HG03135 (cell line): ENCODE results near the gene PAX2.

ENCODE experiments used
- ATAC-seq: cut with Tn5 transposase; IDR thresholded peaks from one replicate; pipeline ENCODE4 v1.9.1; 2021; ENCODE audit warnings: mild to moderate bottlenecking, moderate library complexity; ENCODE audit not compliant: unreplicated experiment

Gene PAX2

GRCh38 chr10:100835810-100836209, 90.4 kb downstream of the PAX2 start:
- no peak for ATAC-seq

DNA sequence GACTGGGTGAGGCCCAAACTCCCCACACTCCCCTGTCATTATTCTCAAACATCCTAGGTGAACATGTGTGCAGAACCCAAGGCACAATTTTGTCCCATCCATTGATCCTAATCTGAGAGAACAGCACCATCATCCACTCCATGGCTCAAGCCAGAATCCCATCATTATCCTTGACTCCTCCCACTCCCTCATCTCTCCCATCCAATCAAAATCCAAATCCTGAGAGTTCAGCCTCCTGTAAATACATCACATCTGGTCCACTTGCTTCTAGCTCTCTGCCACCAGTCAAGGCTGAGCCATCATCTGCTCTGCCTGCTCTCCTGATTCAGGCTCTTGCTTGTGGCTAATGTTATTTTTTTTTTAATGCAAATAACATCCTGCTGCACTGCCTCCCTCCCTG, 91.5 kb downstream of the PAX2 start:
- ATAC-seq = no peak

DNA sequence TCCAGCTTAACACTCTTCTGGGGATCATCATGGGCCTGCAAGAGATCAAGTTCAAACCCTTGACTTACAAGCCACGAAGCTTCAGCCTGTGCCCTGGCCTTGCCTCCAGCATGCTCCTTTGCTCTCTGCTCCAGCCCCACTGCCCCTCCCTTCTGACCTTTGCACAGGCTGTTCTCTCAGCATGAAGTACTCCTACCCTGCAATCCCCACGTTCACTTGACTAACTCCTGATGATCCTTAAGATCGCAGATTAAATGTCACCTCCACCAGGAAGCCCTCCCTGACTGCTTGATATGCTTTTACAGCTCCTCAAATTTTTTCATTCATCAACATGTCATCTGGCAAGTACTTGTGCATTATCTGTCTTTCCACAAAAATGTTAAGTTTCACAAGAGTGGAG, 91.9 kb downstream of the PAX2 start:
- ATAC-seq = no peak

DNA sequence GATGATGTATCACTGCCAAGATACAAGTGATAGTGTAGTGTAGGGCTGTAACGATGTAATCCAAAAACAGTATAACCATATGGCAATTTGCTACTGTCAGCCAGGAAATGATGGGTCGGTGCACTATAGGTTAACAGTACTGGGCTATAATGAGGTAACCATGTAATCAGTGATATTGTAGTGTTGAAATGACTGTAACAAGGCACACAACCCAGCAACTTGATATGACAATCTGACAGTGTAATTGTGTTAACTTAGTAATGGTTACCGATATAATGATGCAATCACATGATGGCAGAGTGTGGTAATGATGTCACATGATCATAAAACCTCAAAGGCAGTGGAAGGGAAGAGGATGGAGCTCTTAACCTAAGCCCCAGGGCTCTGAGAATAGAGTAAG, 93.6 kb downstream of the PAX2 start:
- ATAC-seq = no peak

GRCh38 chr10:100841528-100841927, 96.1 kb downstream of the PAX2 start:
- ATAC-seq = no peak

- no peak for ATAC-seq
These were observed 102.1 kb downstream of the PAX2 start for GRCh38 chr10:100847440-100847839.

GRCh38 chr10:100848770-100849169, 103.4 kb downstream of the PAX2 start:
- ATAC-seq = no peak

GRCh38 chr10:100858261-100858660, 112.9 kb downstream of the PAX2 start:
- no peak for ATAC-seq

DNA sequence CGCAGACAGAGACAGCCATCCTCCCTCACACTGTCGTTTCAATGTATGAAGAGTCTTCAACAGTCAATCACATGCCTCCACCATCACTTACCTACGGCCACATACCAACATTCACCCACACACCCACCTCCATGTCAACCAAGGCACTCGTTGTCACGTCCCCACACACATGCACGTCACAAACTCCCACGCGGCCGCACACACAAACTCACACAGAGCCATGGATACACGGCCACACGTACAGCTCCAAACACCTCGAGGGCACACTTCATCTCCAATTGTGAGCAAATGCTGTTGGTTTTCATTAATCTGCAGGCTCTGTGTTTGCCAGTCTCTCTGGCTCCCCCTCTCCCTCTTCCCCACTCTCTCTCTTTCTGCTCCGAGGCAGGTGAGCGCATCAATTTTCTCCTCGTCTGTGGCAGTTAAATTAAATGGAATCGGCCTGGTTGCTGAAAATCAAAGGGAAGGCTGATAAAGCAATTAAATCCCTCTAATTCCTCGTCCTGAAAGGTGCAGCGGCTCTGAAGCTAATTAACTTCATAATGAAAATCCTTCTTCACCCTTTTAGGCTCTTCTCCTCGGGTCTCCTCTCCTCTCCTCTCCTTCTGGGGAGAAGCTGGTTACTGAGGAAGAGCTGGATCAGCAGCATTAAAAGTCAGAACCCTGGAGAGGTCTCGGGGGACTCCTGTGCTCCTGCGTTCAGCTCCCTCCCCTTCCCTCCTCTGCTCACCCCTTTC, 113.5 kb downstream of the PAX2 start:
- ATAC-seq = no peak

- ATAC-seq = no peak
These were observed 114.0 kb downstream of the PAX2 start for GRCh38 chr10:100859484-100859763.

- ATAC-seq = no peak
These were observed 118.1 kb downstream of the PAX2 start for GRCh38 chr10:100863433-100863832.

- no peak for ATAC-seq
These were observed 118.9 kb downstream of the PAX2 start for GRCh38 chr10:100864036-100864885.

DNA sequence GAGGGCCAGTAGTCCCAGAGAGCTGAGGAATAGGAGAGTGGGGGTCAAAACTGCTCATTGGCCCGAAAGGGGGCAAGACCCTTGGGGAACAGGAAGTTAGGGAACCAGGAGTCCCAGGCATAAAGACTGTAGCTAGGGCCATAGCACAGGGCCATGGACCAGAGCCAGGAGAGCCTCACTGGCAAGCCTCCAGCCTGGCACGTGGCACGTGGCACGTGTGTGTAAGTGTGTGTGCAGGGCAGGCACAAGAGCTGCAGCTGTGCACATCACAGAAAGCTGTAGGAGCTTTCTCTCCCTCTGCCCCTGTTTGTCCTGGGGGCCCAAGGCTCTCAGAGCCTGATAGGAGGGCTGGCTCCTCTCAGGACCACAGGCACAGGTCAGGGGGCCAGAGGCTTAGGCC, 119.6 kb downstream of the PAX2 start:
- ATAC-seq = no peak

DNA sequence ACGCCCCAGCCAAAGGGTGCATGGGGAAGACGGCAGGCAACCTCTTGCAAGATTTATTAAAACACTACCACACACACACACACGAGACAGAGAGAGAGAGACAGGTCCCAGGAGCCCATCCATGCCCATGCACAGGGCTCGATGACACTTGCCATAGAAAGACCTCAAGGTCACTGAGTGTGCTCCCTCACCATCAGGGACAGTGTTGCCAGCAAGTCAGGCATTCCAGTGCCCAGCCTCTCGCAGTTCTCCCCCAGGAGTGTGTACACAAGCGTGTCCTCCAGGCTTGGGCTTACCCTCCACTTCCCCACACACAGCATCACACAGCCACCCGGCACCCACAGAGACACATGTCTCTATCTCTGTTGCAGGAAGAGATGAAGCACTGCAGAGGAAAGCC, 120.6 kb downstream of the PAX2 start:
- ATAC-seq = no peak

- ATAC-seq = no peak
These were observed 121.3 kb downstream of the PAX2 start for GRCh38 chr10:100866575-100867098.

DNA sequence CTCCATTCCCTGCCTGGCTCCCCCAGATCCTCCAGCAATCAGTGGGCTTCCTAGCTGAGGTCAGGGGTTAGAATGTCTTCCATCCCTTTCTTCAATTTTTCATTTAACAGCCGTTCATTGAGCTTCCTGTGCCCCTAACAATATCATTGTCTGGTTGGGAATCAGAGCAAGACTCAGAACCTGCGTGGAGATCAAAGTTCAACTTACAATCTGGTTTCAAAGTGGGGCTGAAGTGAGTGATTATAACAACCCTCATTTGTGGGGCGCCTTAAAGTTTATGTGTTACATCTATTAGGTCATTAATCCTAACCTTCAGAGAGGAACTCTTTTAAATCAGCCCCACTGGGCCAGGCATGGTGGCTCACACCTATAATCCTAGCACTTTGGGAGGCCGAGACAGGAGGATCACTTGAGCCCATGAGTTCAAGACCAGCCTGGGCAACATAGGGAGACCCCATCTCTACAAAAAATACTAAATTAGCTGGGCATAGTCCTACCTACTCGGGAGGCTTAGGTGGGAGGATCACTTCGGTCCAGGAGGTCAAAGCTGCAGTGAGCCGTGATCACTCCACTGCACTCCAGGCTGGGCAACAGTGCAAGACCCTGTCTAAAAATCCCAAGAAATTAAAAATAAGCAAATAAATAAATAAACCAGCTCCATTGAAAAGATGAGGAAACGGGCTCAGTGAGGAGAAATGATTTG, 122.0 kb downstream of the PAX2 start:
- no peak for ATAC-seq

GRCh38 chr10:100868382-100868781, 123.0 kb downstream of the PAX2 start:
- no peak for ATAC-seq

GRCh38 chr10:100869399-100869798, 124.0 kb downstream of the PAX2 start:
- no peak for ATAC-seq

- no peak for ATAC-seq
These were observed 126.8 kb downstream of the PAX2 start for GRCh38 chr10:100872034-100872791.

- no peak for ATAC-seq
These were observed 127.9 kb downstream of the PAX2 start for GRCh38 chr10:100873146-100873826.
